Activated CD8-positive, alpha-beta memory T cell treated with anti-CD3 and anti-CD28 coated beads for 48 hours (primary cell): ENCODE data around the gene DCLRE1B.
"Not testable (repeated sequence)": the region's sequence is repeated elsewhere in the genome, so short reads cannot be mapped to it uniquely, and the experiment has no call there.

ENCODE experiments used
- DNase-seq, 3 experiments: peaks; one replicate each; pipeline ENCODE4 v3.0.0-alpha.2; 2020; ENCODE audit warnings: low read depth in 2 of 3, low spot score in 2 of 3

DCLRE1B gene

DNA sequence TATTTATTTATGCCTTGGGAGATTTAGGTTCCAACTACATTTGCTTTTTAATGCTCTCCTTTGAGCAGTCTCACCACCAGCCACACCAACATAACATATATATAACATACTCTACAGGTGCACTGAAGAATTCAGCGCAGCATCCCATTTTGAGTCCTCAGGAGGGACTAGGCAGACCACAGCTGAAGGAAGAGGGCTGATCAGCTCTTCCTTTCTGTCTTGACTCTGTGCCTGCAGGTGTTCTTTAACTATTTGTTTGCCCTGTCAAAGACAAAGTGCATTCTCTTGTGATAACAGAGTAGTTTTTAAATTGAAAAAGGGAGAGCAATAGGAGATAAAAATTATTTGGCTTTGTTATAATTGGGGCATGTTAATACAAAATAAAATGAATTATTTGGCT, 41.0 kb downstream of the DCLRE1B start:
- DNase-seq: no peak

DNA sequence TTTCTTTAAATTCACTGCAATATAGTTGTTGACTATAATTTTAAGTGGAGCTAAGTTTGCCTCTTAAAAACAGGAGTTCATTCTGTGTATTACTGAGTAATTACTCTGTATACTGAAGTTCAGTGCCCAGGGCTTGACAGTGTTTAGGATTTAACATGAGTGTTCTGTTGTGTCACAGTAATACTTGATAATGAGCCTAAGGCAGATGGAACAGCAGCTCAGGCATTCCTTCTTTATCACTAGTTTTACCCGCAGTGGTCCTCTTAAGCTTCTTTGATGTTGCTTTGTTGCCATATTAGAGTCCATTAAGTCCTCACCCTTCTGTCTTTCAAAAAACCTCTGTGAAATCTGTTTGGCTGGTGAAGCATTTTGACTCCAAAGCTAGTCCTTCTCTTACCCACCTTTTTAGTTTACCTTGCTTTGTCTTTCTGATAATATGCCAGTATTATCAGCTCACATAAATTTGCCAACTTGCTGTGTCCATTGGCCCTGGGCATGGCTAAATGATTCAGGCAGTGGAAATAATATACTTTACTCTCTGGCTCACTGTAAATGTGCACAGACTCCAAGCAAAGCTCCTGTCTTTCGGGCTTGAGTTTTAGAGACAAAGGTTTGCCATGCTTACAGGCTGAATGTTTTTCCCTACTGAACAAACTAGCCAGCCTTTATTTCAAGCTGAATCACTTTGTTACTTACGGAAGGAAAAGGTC, 41.7 kb downstream of the DCLRE1B start:
- no peak for DNase-seq

DNA sequence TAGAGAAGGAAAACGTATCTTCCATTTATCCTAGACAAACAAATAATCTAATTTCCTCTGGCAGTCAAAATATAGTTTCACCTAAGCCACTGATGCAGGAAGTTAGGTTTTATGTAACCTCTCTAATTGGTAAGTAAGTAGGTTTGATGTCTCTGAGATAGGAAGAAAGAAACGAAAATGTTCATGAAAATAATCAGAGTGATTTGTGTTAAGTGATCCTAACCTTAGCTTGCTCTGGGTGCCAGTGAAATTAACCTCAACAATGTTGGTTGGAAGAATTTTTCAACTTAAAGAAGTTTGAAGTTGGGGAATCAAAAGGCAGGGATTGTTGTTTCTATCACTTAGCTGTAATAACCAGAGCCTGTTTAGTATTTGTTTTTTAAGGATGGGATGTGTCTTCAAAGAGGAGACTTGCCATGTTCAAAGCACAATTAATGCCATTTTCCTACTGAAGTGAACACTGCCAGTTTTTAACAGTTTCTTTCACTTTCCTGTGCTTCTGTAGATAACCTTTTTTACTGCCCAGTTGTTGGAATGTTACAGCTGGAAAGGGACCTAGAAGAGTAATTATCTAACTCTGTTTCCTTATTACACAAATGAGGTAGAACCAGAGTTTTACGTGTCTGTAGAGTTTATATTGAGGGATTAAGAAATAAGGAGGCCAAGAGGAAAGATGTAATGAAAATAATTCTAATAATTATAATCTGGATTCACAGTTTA, 42.4 kb downstream of the DCLRE1B start:
- no peak for DNase-seq

DNA sequence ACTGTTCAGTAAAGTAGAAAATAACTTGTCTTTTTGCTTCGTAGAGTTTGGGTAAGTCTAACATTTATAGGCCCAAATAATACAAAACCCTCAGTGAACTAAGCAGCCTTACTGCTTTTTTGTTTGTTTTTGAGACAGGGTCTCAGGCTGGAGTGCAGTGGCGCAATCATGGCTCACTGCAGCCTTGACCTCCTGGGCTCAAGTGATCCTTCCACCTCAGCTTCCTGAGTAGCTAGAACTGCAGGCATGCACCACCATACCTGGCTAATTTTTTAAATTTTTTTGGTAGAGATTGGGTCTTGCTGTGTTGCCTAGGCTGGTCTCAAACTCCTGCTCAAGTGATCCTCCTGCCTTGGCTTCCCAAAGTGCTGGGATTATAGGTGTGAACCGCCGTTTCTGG, 43.0 kb downstream of the DCLRE1B start:
- not testable (repeated sequence) for DNase-seq

DNA sequence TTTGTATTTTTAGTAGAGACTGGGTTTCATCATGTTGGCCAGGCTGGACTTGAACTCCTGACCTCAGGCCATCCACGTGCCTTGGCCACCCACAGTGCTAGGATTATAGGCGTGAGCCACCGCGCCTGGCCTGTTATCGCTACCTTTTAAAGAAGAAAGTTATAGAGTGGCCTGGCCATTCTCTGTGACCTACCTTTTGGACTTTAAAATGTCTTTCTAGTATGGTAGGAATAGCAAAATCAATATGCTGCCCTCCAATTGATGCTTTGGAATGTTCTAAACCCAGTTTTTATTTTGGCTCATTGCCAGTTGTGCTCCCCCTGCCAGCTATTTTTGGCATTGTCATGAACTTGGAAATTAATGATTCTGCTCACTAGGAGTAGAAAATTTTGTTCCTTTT, 43.9 kb downstream of the DCLRE1B start:
- DNase-seq: no peak

DNA sequence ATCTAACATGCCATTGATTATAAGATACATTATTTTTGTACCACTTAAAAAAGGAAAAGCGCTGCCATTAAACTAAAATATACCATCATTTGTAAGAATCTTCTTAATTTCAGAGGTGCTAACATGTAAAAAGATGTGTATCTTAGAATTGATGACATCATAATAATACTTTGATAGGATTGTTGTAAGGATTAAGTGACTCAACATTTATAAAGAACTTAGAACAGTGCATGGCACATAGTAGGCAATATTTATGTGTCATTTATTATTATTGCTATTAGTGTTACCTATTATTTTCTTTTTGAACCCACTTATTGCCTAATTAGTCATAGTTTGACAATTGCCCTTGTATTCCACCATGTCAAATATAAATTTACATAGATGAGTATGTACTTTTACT, 45.8 kb downstream of the DCLRE1B start:
- no peak for DNase-seq

DNA sequence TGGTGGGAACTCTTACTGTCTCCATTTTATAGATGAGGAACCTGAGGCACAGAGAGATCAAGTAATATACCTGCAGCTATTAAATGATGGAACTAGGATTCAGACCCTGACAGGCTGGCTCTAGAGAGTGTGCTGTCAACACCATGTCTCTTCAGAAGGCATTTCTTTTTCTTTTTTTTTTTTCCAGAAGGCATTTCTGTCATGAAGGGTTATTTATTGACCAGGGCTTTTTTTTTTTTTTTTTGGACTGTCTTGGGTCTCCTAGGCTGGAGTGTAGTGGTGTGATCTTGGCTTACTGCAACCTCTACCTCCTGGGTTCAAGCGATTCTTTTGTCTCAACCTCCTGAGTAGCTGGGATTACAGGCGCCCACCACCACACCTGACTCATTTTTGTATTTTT, 46.6 kb downstream of the DCLRE1B start:
- no peak for DNase-seq

DNA sequence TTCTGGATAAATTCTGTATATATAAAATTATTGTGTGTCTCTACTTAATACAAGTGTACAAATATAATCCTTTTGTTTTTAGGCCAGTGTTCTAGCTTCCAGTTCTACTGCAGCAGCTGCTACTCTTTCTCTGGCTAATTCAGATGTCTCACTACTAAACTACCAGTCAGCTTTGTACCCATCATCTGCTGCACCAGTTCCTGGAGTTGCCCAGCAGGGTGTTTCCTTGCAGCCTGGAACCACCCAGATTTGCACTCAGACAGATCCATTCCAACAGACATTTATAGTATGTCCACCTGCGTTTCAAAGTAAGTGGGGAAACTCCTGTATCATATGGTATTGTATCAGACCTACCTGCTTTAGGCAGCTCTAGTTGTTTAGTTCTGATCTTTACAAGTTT, 52.9 kb downstream of the DCLRE1B start:
- DNase-seq: no peak

DNA sequence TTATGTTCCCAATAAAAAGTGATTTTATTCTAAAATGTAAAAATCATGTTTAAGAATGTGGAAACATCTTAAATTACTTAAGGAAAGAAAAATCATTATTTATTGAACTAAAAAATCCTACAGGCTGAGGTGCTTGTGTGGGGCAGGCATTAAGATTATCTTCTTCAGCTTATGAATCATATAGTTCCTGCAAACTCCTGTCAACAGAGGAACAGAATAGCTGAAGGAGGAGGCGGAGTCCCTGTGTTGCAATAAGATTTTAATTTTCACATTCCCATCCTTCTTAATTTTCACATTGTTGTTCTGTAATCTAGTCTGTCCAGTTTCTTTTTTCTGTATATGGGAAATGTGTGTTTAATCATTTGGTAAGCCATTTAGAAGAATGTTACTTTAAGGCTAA, 53.6 kb downstream of the DCLRE1B start:
- DNase-seq: no peak

DNA sequence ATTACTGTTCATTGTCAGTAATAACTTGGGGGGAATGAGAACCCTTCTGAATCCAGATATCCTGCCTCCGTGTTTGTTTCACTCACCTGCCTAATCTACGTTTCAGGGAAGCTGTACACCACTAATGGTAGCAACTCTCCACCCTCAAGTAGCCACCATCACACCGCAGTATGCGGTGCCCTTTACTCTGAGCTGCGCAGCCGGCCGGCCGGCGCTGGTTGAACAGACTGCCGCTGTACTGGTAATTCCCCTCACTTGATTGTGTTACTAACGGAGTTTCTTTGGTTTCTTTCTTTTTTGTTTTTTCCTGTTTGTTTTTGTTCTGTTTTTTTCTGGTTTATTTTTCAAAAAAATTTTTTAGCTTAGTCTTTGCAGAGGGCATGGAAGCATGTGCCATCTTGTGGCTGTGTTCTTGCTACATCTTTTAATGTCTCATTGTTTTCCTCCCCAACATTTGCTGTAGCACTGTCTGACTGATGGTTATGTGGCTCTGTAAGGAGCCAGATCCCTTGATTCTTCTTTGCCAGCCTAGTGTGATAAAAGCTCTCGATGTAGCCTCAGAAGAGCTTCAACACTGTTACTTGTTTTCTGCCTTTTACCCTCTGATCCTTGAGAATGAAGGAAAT, 58.3 kb downstream of the DCLRE1B start:
- no peak for DNase-seq
